ENCODE measurements around the gene NCOA5.

DNA sequence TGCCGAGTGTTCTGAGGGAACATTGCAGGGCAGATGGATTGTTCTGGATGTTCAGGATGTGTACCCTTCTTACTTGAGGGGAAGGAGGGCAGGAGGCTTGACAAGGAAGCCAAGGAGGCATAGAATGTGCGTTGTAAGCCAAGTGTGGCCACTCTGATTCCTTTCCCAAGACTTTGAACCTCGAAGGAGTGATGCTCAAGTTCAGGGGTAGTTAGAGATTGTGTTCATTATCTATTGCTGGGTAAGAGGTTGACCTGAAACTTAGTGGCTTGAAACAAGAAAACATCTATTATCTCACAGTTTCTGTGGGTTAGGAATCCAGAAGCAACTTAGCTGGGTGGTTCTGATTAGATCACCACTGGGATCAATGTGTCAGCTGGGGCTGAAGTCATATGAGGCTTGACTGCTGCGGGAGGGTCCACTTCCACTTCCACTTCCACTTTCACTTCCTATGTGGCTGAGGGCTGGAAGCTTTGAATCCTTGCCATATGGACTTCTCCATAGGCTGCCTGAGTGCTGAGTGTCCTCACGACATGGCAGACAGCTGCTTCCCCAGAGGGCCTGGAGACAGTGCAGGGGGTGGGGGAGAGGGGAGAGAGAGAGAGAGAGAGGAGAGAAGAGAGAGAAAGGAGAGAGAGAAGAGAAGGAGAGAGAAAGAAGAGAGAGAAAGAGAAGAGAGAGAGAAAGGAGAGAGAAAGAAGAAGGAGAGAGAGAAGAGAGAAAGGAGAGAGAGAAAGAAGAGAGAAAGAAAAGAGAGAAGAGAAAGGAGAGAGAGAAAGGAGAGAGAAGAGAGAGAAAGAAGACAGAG lies 21.5 kb upstream of the NCOA5 start:
- TF ChIP-seq, protein P1, sequence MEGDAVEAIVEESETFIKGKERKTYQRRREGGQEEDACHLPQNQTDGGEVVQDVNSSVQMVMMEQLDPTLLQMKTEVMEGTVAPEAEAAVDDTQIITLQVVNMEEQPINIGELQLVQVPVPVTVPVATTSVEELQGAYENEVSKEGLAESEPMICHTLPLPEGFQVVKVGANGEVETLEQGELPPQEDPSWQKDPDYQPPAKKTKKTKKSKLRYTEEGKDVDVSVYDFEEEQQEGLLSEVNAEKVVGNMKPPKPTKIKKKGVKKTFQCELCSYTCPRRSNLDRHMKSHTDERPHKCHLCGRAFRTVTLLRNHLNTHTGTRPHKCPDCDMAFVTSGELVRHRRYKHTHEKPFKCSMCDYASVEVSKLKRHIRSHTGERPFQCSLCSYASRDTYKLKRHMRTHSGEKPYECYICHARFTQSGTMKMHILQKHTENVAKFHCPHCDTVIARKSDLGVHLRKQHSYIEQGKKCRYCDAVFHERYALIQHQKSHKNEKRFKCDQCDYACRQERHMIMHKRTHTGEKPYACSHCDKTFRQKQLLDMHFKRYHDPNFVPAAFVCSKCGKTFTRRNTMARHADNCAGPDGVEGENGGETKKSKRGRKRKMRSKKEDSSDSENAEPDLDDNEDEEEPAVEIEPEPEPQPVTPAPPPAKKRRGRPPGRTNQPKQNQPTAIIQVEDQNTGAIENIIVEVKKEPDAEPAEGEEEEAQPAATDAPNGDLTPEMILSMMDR (IDR thresholded peaks at IDR 0.05) = no peak
- no peak for TF ChIP-seq POLR2A (IDR thresholded peaks at IDR 0.05)
- TF ChIP-seq EP300 (IDR thresholded peaks at IDR 0.05) = no peak
- peak in 1 of 4 donors; percentile 12 for TF ChIP-seq POLR2AphosphoS5 (IDR thresholded peaks at IDR 0.05)
